Activated CD8-positive, alpha-beta memory T cell treated with anti-CD3 and anti-CD28 coated beads, Interleukin-2, amount 10 ng/mL, durations not matched to agents 7 days and 5 days (primary cell): Measurements from ENCODE around the gene PDHX. TPM values are rescaled to one million over a fixed set of nuclear protein-coding genes. Genes with fewer than 3 reads are reported as not detected.
"Not testable (repeated sequence)": the region's sequence is repeated elsewhere in the genome, so short reads cannot be mapped to it uniquely, and the experiment has no call there.

Source experiments
- ATAC-seq: fragments of 150-1000 bp; cut with Tn5 transposase; one replicate; pipeline ENCODE4 v1.10.0; 2021; ENCODE audit warnings: moderate library complexity
- CTCF ChIA-PET: fragments of 350-600 bp; sonication (Branson Sonifier 250); formaldehyde crosslinking; loops from one replicate; lab custom pipeline; 2021; ENCODE audit warnings: antibody characterized with exemption; lab: Charles Lee
- DNase-seq: peaks from one replicate; pipeline ENCODE4 v3.0.0-alpha.2; 2020
- H3K27ac Mint-ChIP-seq: one replicate; pipeline ENCODE4 v1.8.0; 2021; ENCODE audit warnings: mild to moderate bottlenecking, mixed read lengths
- H3K27me3 Mint-ChIP-seq: one replicate; pipeline ENCODE4 v1.8.0; 2021; ENCODE audit warnings: mixed read lengths
- H3K36me3 Mint-ChIP-seq: one replicate; pipeline ENCODE4 v1.8.0; 2021; ENCODE audit warnings: mild to moderate bottlenecking, mixed read lengths
- H3K4me1 Mint-ChIP-seq: one replicate; pipeline ENCODE4 v1.8.0; 2021; ENCODE audit warnings: mixed read lengths
- H3K4me3 Mint-ChIP-seq: one replicate; pipeline ENCODE4 v1.8.0; 2021; ENCODE audit warnings: mild to moderate bottlenecking, moderate library complexity, mixed read lengths
- H3K9me3 Mint-ChIP-seq: one replicate; pipeline ENCODE4 v1.8.0; 2022; ENCODE audit warnings: low read depth, mixed read lengths
- total RNA-seq, 2 experiments: library from RNA; stranded (reverse); gene quantifications; one replicate each; pipeline ENCODE4 v1.2.3, GENCODE V29; 2021

The PDHX gene
- total RNA-seq, 2 experiments from 2014 or later, result 27.9 to 34.0 TPM

- H3K36me3 Mint-ChIP-seq, result peaks cover 33% of the 10 kb centered on the region
- CTCF ChIA-PET, result interaction anchor here (1.0 to 1.9 kb wide), 5 partner anchors 10 to 385 kb away, joined by 3 to 10 read pairs (median 3); no protein-coding TSS in a partner anchor
- no peak for ATAC-seq
- no peaks in the 10 kb centered on the region for H3K4me1 Mint-ChIP-seq
- H3K4me3 Mint-ChIP-seq, result no peak overlapping the region
- no peak overlapping the region for H3K27ac Mint-ChIP-seq
- peaks cover 22% of the 10 kb centered on the region for H3K9me3 Mint-ChIP-seq
- no peaks in the 10 kb centered on the region for H3K27me3 Mint-ChIP-seq
- no peak for DNase-seq
Measured at GRCh38 chr11:34897171-34897870, 19.1 kb upstream of the PDHX start.

GRCh38 chr11:34898474-34898873, 17.9 kb upstream of the PDHX start:
- Mint-ChIP-seq H3K9me3 (peaks cover 26% of the 10 kb centered on the region), H3K27me3 (no peaks in the 10 kb centered on the region), H3K27ac (no peak overlapping the region), H3K4me1 (no peaks in the 10 kb centered on the region), H3K36me3 (peaks cover 38% of the 10 kb centered on the region), H3K4me3 (no peak overlapping the region)
- CTCF ChIA-PET, result interaction anchor here (0.7 to 1.3 kb wide), 4 partner anchors 17 to 725 kb away, joined by 3 to 5 read pairs (median 3); no protein-coding TSS in a partner anchor
- DNase-seq (no peak), ATAC-seq (no peak)

GRCh38 chr11:34899633-34900016, 16.8 kb upstream of the PDHX start:
- CTCF ChIA-PET, result interaction anchor here (1.5 kb wide), 1 partner anchor 406 kb away, joined by 3 read pairs; no protein-coding TSS in a partner anchor
- H3K36me3 Mint-ChIP-seq, result peaks cover 38% of the 10 kb centered on the region
- no peaks in the 10 kb centered on the region for H3K27me3 Mint-ChIP-seq
- H3K4me1 Mint-ChIP-seq, result no peaks in the 10 kb centered on the region
- peaks cover 27% of the 10 kb centered on the region for H3K9me3 Mint-ChIP-seq
- DNase-seq, result no peak
- H3K4me3 Mint-ChIP-seq, result no peak overlapping the region
- no peak for ATAC-seq
- H3K27ac Mint-ChIP-seq, result no peak overlapping the region

- DNase-seq (no peak), ATAC-seq (no peak)
- Mint-ChIP-seq H3K4me1 (no peaks in the 10 kb centered on the region), H3K36me3 (peaks cover 21% of the 10 kb centered on the region), H3K27me3 (no peaks in the 10 kb centered on the region), H3K4me3 (no peak overlapping the region), H3K9me3 (peaks cover 16% of the 10 kb centered on the region), H3K27ac (no peak overlapping the region)
- CTCF ChIA-PET, result no interaction called here
Measured at GRCh38 chr11:34904421-34904955, 11.9 kb upstream of the PDHX start.

- ATAC-seq, result no peak
- H3K4me3 Mint-ChIP-seq, result no peak overlapping the region
- CTCF ChIA-PET, result no interaction called here
Measured at GRCh38 chr11:34905666-34906065, 10.8 kb upstream of the PDHX start.

GRCh38 chr11:34907934-34908593, 8.4 kb upstream of the PDHX start:
- H3K36me3 Mint-ChIP-seq, result peaks cover 8% of the 10 kb centered on the region
- H3K4me1 Mint-ChIP-seq, result no peaks in the 10 kb centered on the region
- no peak overlapping the region for H3K4me3 Mint-ChIP-seq
- no peaks in the 10 kb centered on the region for H3K27me3 Mint-ChIP-seq
- H3K27ac Mint-ChIP-seq, result no peak overlapping the region
- CTCF ChIA-PET, result interaction anchor here (0.5 kb wide), 1 partner anchor 17 kb away, joined by 3 read pairs; no protein-coding TSS in a partner anchor
- DNase-seq (no peak), ATAC-seq (no peak)
- H3K9me3 Mint-ChIP-seq, result peaks cover 5% of the 10 kb centered on the region

More at GRCh38 chr11:34905666-34906065, 10.8 kb upstream of the PDHX start:
- no peak for DNase-seq
- Mint-ChIP-seq H3K4me1 (no peaks in the 10 kb centered on the region), H3K27ac (no peak overlapping the region), H3K36me3 (peaks cover 10% of the 10 kb centered on the region), H3K27me3 (no peaks in the 10 kb centered on the region), H3K9me3 (peaks cover 5% of the 10 kb centered on the region)

- Mint-ChIP-seq H3K27me3 (no peaks in the 10 kb centered on the region), H3K4me3 (no peak overlapping the region), H3K9me3 (peaks cover 5% of the 10 kb centered on the region), H3K36me3 (peaks cover 15% of the 10 kb centered on the region), H3K4me1 (peaks cover 4% of the 10 kb centered on the region), H3K27ac (no peak overlapping the region)
- ATAC-seq (no peak), DNase-seq (no peak)
- CTCF ChIA-PET, result interaction anchor here (1.6 kb wide), 1 partner anchor 322 kb away, joined by 5 read pairs; no protein-coding TSS in a partner anchor
Measured at GRCh38 chr11:34909415-34909814, 7.0 kb upstream of the PDHX start.

- Mint-ChIP-seq H3K36me3 (peaks cover 15% of the 10 kb centered on the region), H3K9me3 (peaks cover 5% of the 10 kb centered on the region), H3K4me1 (peaks cover 4% of the 10 kb centered on the region), H3K4me3 (no peak overlapping the region), H3K27me3 (no peaks in the 10 kb centered on the region), H3K27ac (no peak overlapping the region)
- CTCF ChIA-PET, result interaction anchor here (1.6 kb wide), 1 partner anchor 323 kb away, joined by 5 read pairs; no protein-coding TSS in a partner anchor
- DNase-seq (no peak), ATAC-seq (no peak)
Measured at GRCh38 chr11:34909955-34910354, 6.5 kb upstream of the PDHX start.

GRCh38 chr11:34910817-34911216, 5.6 kb upstream of the PDHX start:
- Mint-ChIP-seq H3K4me3 (no peak overlapping the region), H3K9me3 (peaks cover 5% of the 10 kb centered on the region), H3K36me3 (peaks cover 15% of the 10 kb centered on the region), H3K27me3 (no peaks in the 10 kb centered on the region), H3K4me1 (peaks cover 10% of the 10 kb centered on the region), H3K27ac (no peak overlapping the region)
- CTCF ChIA-PET, result no interaction called here
- no peak for DNase-seq
- ATAC-seq, result no peak

GRCh38 chr11:34911676-34912075, 4.7 kb upstream of the PDHX start:
- peaks cover 5% of the 10 kb centered on the region for H3K9me3 Mint-ChIP-seq
- DNase-seq (no peak), ATAC-seq (no peak)
- no peak overlapping the region for H3K27ac Mint-ChIP-seq
- CTCF ChIA-PET, result no interaction called here
- H3K27me3 Mint-ChIP-seq, result no peaks in the 10 kb centered on the region
- peaks cover 10% of the 10 kb centered on the region for H3K4me1 Mint-ChIP-seq
- no peak overlapping the region for H3K4me3 Mint-ChIP-seq
- H3K36me3 Mint-ChIP-seq, result peaks cover 15% of the 10 kb centered on the region

- H3K27me3 Mint-ChIP-seq, H3K4me3 Mint-ChIP-seq, H3K27ac Mint-ChIP-seq, ATAC-seq, H3K9me3 Mint-ChIP-seq, DNase-seq, CTCF ChIA-PET: not testable (repeated sequence)
- peaks cover 25% of the 10 kb centered on the region for H3K4me1 Mint-ChIP-seq
- peaks cover 14% of the 10 kb centered on the region for H3K36me3 Mint-ChIP-seq
Measured at GRCh38 chr11:34913556-34913955, 2.9 kb upstream of the PDHX start.

- CTCF ChIA-PET, result interaction anchor here (0.6 to 3.6 kb wide), 9 partner anchors 8 to 1178 kb away, joined by 3 to 22 read pairs (median 3); no protein-coding TSS in a partner anchor
- H3K27ac Mint-ChIP-seq, result peak overlapping the region; percentile 84
- no peak for DNase-seq
Measured at GRCh38 chr11:34915136-34916014, 1.0 kb upstream of the PDHX start.

More at GRCh38 chr11:34915136-34916014, 1.0 kb upstream of the PDHX start:
- Mint-ChIP-seq H3K36me3 (peaks cover 14% of the 10 kb centered on the region), H3K4me1 (peaks cover 27% of the 10 kb centered on the region), H3K4me3 (peak overlapping the region; percentile 83), H3K27me3 (no peaks in the 10 kb centered on the region), H3K9me3 (peaks cover 5% of the 10 kb centered on the region)
- ATAC-seq, result peak; percentile 5
